ENCODE results near the gene FOXP1.

FOXP1 gene

GRCh38 chr3:70951316-70951715 is 632.2 kb downstream of the FOXP1 start:
- ATAC-seq, result peak; percentile 48
- no peak for TF ChIP-seq ESRRG (CRISPR knock-in tag; IDR thresholded peaks at IDR 0.05)
- no peak for TF ChIP-seq PATZ1 (CRISPR knock-in tag; IDR thresholded peaks at IDR 0.05; ENCODE audit: borderline replicate concordance)
- TF ChIP-seq GLIS3 (CRISPR knock-in tag; IDR thresholded peaks at IDR 0.05), result no peak
- no peak for TF ChIP-seq CSDC2 (CRISPR knock-in tag; IDR thresholded peaks at IDR 0.05)

- TF ChIP-seq ZNF565 (CRISPR knock-in tag; conservative IDR thresholded peaks at IDR 0.05; ENCODE audit: low read depth), result no peak
- ATAC-seq, result no peak
Observed at GRCh38 chr3:70947579-70947978, 635.9 kb downstream of the FOXP1 start.

GRCh38 chr3:70943886-70944285 is 639.6 kb downstream of the FOXP1 start:
- TF ChIP-seq ZNF70 (CRISPR knock-in tag; IDR thresholded peaks at IDR 0.05), result no peak
- no peak for TF ChIP-seq CSDC2 (CRISPR knock-in tag; IDR thresholded peaks at IDR 0.05)
- no peak for TF ChIP-seq ZFP3 (CRISPR knock-in tag; IDR thresholded peaks at IDR 0.05)
- no peak for TF ChIP-seq ZNF8 (CRISPR knock-in tag; IDR thresholded peaks at IDR 0.05)
- TF ChIP-seq ISL1 (CRISPR knock-in tag; IDR thresholded peaks at IDR 0.05), result no peak
- no peak for TF ChIP-seq BACH2 (CRISPR knock-in tag; IDR thresholded peaks at IDR 0.05; ENCODE audit: borderline replicate concordance)
- TF ChIP-seq OSR1 (CRISPR knock-in tag; IDR thresholded peaks at IDR 0.05), result no peak
- no peak for TF ChIP-seq TOX (CRISPR knock-in tag; IDR thresholded peaks at IDR 0.05; ENCODE audit: borderline replicate concordance)
- no peak for TF ChIP-seq TSHZ2 (CRISPR knock-in tag; IDR thresholded peaks at IDR 0.05)
- no peak for TF ChIP-seq RARB (CRISPR knock-in tag; IDR thresholded peaks at IDR 0.05)
- TF ChIP-seq ZFP30 (CRISPR knock-in tag; IDR thresholded peaks at IDR 0.05), result no peak
- no peak for TF ChIP-seq CSRNP3 (CRISPR knock-in tag; IDR thresholded peaks at IDR 0.05)
- no peak for TF ChIP-seq CREB5 (CRISPR knock-in tag; IDR thresholded peaks at IDR 0.05; ENCODE audit: low read depth)
- TF ChIP-seq ESRRG (CRISPR knock-in tag; IDR thresholded peaks at IDR 0.05), result no peak
- TF ChIP-seq PPARA (CRISPR knock-in tag; IDR thresholded peaks at IDR 0.05; ENCODE audit: borderline replicate concordance), result no peak
- TF ChIP-seq ZC3H10 (CRISPR knock-in tag; IDR thresholded peaks at IDR 0.05), result no peak
- no peak for TF ChIP-seq GLIS3 (CRISPR knock-in tag; IDR thresholded peaks at IDR 0.05)
- TF ChIP-seq PATZ1 (CRISPR knock-in tag; IDR thresholded peaks at IDR 0.05; ENCODE audit: borderline replicate concordance), result no peak
- no peak for ATAC-seq

- no peak for ATAC-seq
- TF ChIP-seq ZFP3 (CRISPR knock-in tag; IDR thresholded peaks at IDR 0.05), result no peak
- TF ChIP-seq POU6F1 (CRISPR knock-in tag; IDR thresholded peaks at IDR 0.05; ENCODE audit: borderline replicate concordance, low read depth), result no peak
- TF ChIP-seq ZNF565 (CRISPR knock-in tag; conservative IDR thresholded peaks at IDR 0.05; ENCODE audit: low read depth), result no peak
- no peak for TF ChIP-seq ESRRG (CRISPR knock-in tag; IDR thresholded peaks at IDR 0.05)
- no peak for TF ChIP-seq RARB (CRISPR knock-in tag; IDR thresholded peaks at IDR 0.05)
- TF ChIP-seq CSDC2 (CRISPR knock-in tag; IDR thresholded peaks at IDR 0.05), result no peak
- no peak for TF ChIP-seq PPARA (CRISPR knock-in tag; IDR thresholded peaks at IDR 0.05; ENCODE audit: borderline replicate concordance)
Observed at GRCh38 chr3:70933105-70933810, 650.3 kb downstream of the FOXP1 start.

All from SK-N-SH treated with all-trans-retinoic acid at 6 μM for 48 hours (cell line).